GM19324 (cell line): Measurements from ENCODE around the gene JOSD2.

Experiments
- ATAC-seq: cut with Tn5 transposase; IDR thresholded peaks from one replicate; pipeline ENCODE4 v1.9.1; 2021; ENCODE audit warnings: mild to moderate bottlenecking, moderate library complexity; ENCODE audit not compliant: unreplicated experiment, low FRiP score

The JOSD2 gene

GRCh38 chr19:50511069-50511822, at the start of gene JOSD2:
TSS of gene JOSD2 (minus strand) at chr19:50511191. CDS start at chr19:50510431, 760 bp downstream.
- peak; percentile 94 for ATAC-seq

- no peak for ATAC-seq
These were observed 48.6 kb upstream of the JOSD2 start for GRCh38 chr19:50559636-50560035.

GRCh38 chr19:50558449-50558848, 47.5 kb upstream of the JOSD2 start:
- no peak for ATAC-seq

GRCh38 chr19:50558039-50558438, 47.0 kb upstream of the JOSD2 start:
- no peak for ATAC-seq

- no peak for ATAC-seq
These were observed 46.1 kb upstream of the JOSD2 start for GRCh38 chr19:50557009-50557613.

GRCh38 chr19:50556282-50557008, 45.5 kb upstream of the JOSD2 start:
- no peak for ATAC-seq

GRCh38 chr19:50555450-50556281, 44.7 kb upstream of the JOSD2 start:
- ATAC-seq, result no peak

- ATAC-seq, result no peak
These were observed 44.0 kb upstream of the JOSD2 start for GRCh38 chr19:50555033-50555432.

- no peak for ATAC-seq
These were observed 43.2 kb upstream of the JOSD2 start for GRCh38 chr19:50554212-50554611.

- ATAC-seq, result no peak
These were observed 42.2 kb upstream of the JOSD2 start for GRCh38 chr19:50553134-50553703.

- ATAC-seq, result no peak
These were observed 41.5 kb upstream of the JOSD2 start for GRCh38 chr19:50552540-50552939.

- no peak for ATAC-seq
These were observed 40.8 kb upstream of the JOSD2 start for GRCh38 chr19:50551715-50552187.

GRCh38 chr19:50551034-50551714, 40.2 kb upstream of the JOSD2 start:
- no peak for ATAC-seq

- no peak for ATAC-seq
These were observed 39.6 kb upstream of the JOSD2 start for GRCh38 chr19:50550594-50550966.

GRCh38 chr19:50549927-50550593, 39.1 kb upstream of the JOSD2 start:
- ATAC-seq, result no peak

- no peak for ATAC-seq
These were observed 38.3 kb upstream of the JOSD2 start for GRCh38 chr19:50549059-50549926.

- no peak for ATAC-seq
These were observed 37.4 kb upstream of the JOSD2 start for GRCh38 chr19:50548191-50549058.
